MM.1S (cell line): ENCODE measurements around the gene POLR2A.

Source experiments
- DNase-seq: peaks from one replicate; pipeline ENCODE4 v3.0.0-alpha.2; 2015
- H2AFZ ChIP-seq: fragments of 300-600 bp; sonication (generic); 2 replicates; pipeline ENCODE4 v1.6.0; 2016; ENCODE audit warnings: antibody characterized with exemption, low read length
- H3F3A ChIP-seq: fragments of 300-600 bp; sonication (generic); 2 replicates; pipeline ENCODE4 v1.6.1; 2016; ENCODE audit warnings: mild to moderate bottlenecking, antibody characterized with exemption, low read length, moderate library complexity, mixed read lengths; ENCODE audit not compliant: insufficient read depth
- H3K27ac ChIP-seq: fragments of 300-600 bp; sonication (generic); 2 replicates; pipeline ENCODE4 v1.5.1; 2016; ENCODE audit warnings: mild to moderate bottlenecking, low read length
- H3K27me3 ChIP-seq: fragments of 300-600 bp; sonication (generic); replicated peaks from 2 replicates; pipeline ENCODE4 v1.6.0; 2016; ENCODE audit warnings: low read length; ENCODE audit not compliant: insufficient read depth
- H3K36me3 ChIP-seq: fragments of 300-600 bp; sonication (generic); replicated peaks from 2 replicates; pipeline ENCODE4 v1.6.1; 2016; ENCODE audit warnings: mild to moderate bottlenecking, low read length, mixed read lengths; ENCODE audit not compliant: insufficient read depth
- H3K4me1 ChIP-seq: fragments of 300-600 bp; sonication (generic); 2 replicates; pipeline ENCODE4 v1.6.1; 2016; ENCODE audit warnings: low read length, mixed read lengths
- H3K4me2 ChIP-seq: fragments of 300-600 bp; sonication (generic); 2 replicates; pipeline ENCODE4 v1.6.0; 2016; ENCODE audit warnings: low read depth, low read length
- H3K4me3 ChIP-seq: fragments of 300-600 bp; sonication (generic); 2 replicates; pipeline ENCODE4 v1.5.1; 2016; ENCODE audit warnings: low read length, mixed read lengths
- H3K79me2 ChIP-seq: fragments of 300-600 bp; sonication (generic); 2 replicates; pipeline ENCODE4 v1.6.1; 2016; ENCODE audit warnings: mixed run types, low read length, mixed read lengths
- H3K9ac ChIP-seq: fragments of 300-600 bp; sonication (generic); 2 replicates; pipeline ENCODE4 v1.6.1; 2016; ENCODE audit warnings: low read length, mixed read lengths
- H3K9me2 ChIP-seq: fragments of 300-600 bp; sonication (generic); replicated peaks from 2 replicates; pipeline ENCODE4 v1.6.1; 2016; ENCODE audit warnings: mild to moderate bottlenecking, low read length, mixed read lengths; ENCODE audit not compliant: insufficient read depth
- H3K9me3 ChIP-seq: fragments of 300-600 bp; sonication (generic); replicated peaks from 2 replicates; pipeline ENCODE4 v1.6.1; 2016; ENCODE audit warnings: mild to moderate bottlenecking, low read length, mixed read lengths; ENCODE audit not compliant: insufficient read depth
- H4K20me1 ChIP-seq: fragments of 300-600 bp; sonication (generic); 2 replicates; pipeline ENCODE4 v1.6.1; 2016; ENCODE audit warnings: mild to moderate bottlenecking, low read length, moderate library complexity, mixed read lengths; ENCODE audit not compliant: insufficient read depth
- CTCF ChIP-seq: fragments of 300-600 bp; sonication (generic); IDR thresholded peaks from 2 replicates; pipeline ENCODE4 v1.5.1; 2016; ENCODE audit warnings: antibody characterized with exemption, low read length, mixed read lengths
- EZH2 ChIP-seq: fragments of 300-600 bp; sonication (generic); optimal IDR thresholded peaks from 2 replicates; pipeline ENCODE3; 2017; ENCODE audit warnings: low read depth, mild to moderate bottlenecking, antibody characterized with exemption, low read length, mixed read lengths
- EZH2phosphoT487 ChIP-seq: fragments of 300-600 bp; sonication (generic); IDR thresholded peaks from 2 replicates; pipeline ENCODE4 v1.6.1; 2018; ENCODE audit warnings: antibody characterized with exemption, low read length

POLR2A gene

GRCh38 chr17:7466318-7466638 lies 17.9 kb upstream of the POLR2A start:
- DNase-seq: no peak
- no peaks in the 10 kb centered on the region for H3K9me2 ChIP-seq
- H3K27ac ChIP-seq: no peak overlapping the region
- no peaks in the 10 kb centered on the region for H3F3A ChIP-seq
- no peak overlapping the region for H3K4me3 ChIP-seq
- no peaks in the 10 kb centered on the region for H3K9me3 ChIP-seq
- TF ChIP-seq CTCF (no peak), EZH2phosphoT487 (no peak), EZH2 (no peak)
- no peak overlapping the region for H2AFZ ChIP-seq
- no peaks in the 10 kb centered on the region for H3K36me3 ChIP-seq
- H4K20me1 ChIP-seq: no peaks in the 10 kb centered on the region
- H3K9ac ChIP-seq: no peak overlapping the region
- H3K4me2 ChIP-seq: no peak overlapping the region
- H3K27me3 ChIP-seq: no peaks in the 10 kb centered on the region
- no peaks in the 10 kb centered on the region for H3K79me2 ChIP-seq
- H3K4me1 ChIP-seq: no peaks in the 10 kb centered on the region

- Histone ChIP-seq H3K27ac (no peak overlapping the region), H4K20me1 (no peaks in the 10 kb centered on the region)
- TF ChIP-seq EZH2phosphoT487: no peak
- no peak for TF ChIP-seq CTCF
- TF ChIP-seq EZH2: no peak
Measured at GRCh38 chr17:7466639-7467341, 17.4 kb upstream of the POLR2A start.

GRCh38 chr17:7467498-7467897 lies 16.7 kb upstream of the POLR2A start:
- Histone ChIP-seq H3F3A (no peaks in the 10 kb centered on the region), H3K4me1 (no peaks in the 10 kb centered on the region), H3K27me3 (no peaks in the 10 kb centered on the region), H3K27ac (no peak overlapping the region), H3K79me2 (no peaks in the 10 kb centered on the region), H3K9ac (no peak overlapping the region), H3K9me3 (no peaks in the 10 kb centered on the region), H4K20me1 (no peaks in the 10 kb centered on the region), H3K9me2 (no peaks in the 10 kb centered on the region), H2AFZ (no peak overlapping the region), H3K36me3 (no peaks in the 10 kb centered on the region), H3K4me3 (no peak overlapping the region), H3K4me2 (no peak overlapping the region)
- no peak for DNase-seq
- TF ChIP-seq EZH2phosphoT487 (no peak), CTCF (no peak), EZH2 (no peak)

More at GRCh38 chr17:7466639-7467341, 17.4 kb upstream of the POLR2A start:
- no peaks in the 10 kb centered on the region for H3K79me2 ChIP-seq
- no peaks in the 10 kb centered on the region for H3K4me1 ChIP-seq
- DNase-seq: no peak
- H2AFZ ChIP-seq: no peak overlapping the region
- H3K36me3 ChIP-seq: no peaks in the 10 kb centered on the region
- no peaks in the 10 kb centered on the region for H3F3A ChIP-seq
- H3K9me2 ChIP-seq: no peaks in the 10 kb centered on the region
- no peaks in the 10 kb centered on the region for H3K27me3 ChIP-seq
- H3K9me3 ChIP-seq: no peaks in the 10 kb centered on the region
- H3K4me2 ChIP-seq: no peak overlapping the region
- H3K9ac ChIP-seq: no peak overlapping the region
- H3K4me3 ChIP-seq: no peak overlapping the region
